GM12892 (cell line): Measurements from ENCODE around the gene LAMA4.

Experiments
- DNase-seq: peaks from one replicate; pipeline ENCODE4 v3.0.0; 2011; ENCODE audit not compliant: insufficient read length
- FAIRE-seq: peaks from 2 replicates; lab custom pipeline; 2011; peaks lifted over from hg19 to GRCh38; lab: Jason Lieb, UNC
- POLR2A ChIP-seq: IDR thresholded peaks from 2 replicates; pipeline ENCODE4 v1.6.1; 2011; ENCODE audit warnings: low read depth, low read length, control low read depth
- POLR2AphosphoS5 ChIP-seq: IDR thresholded peaks from 2 replicates; pipeline ENCODE4 v1.6.1; 2011; ENCODE audit warnings: low read depth, low read length, control low read depth
- TAF1 ChIP-seq: IDR thresholded peaks from 2 replicates; pipeline ENCODE4 v1.6.1; 2011; ENCODE audit warnings: low read depth, mild to moderate bottlenecking, control low read depth, low read length, borderline replicate concordance

LAMA4 gene

GRCh38 chr6:112227992-112228391 is 26.4 kb downstream of the LAMA4 start:
- TF ChIP-seq POLR2AphosphoS5: no peak
- no peak for TF ChIP-seq POLR2A
- no peak for TF ChIP-seq TAF1
- DNase-seq: no peak
- no peak for FAIRE-seq

- DNase-seq (no peak), FAIRE-seq (no peak)
- TF ChIP-seq POLR2A (no peak), TAF1 (no peak), POLR2AphosphoS5 (no peak)
Measured at GRCh38 chr6:112227411-112227810, 27.0 kb downstream of the LAMA4 start.

- FAIRE-seq (no peak), DNase-seq (no peak)
- no peak for TF ChIP-seq TAF1
- no peak for TF ChIP-seq POLR2AphosphoS5
- TF ChIP-seq POLR2A: no peak
Measured at GRCh38 chr6:112225691-112226090, 28.7 kb downstream of the LAMA4 start.

GRCh38 chr6:112224088-112224487 is 30.3 kb downstream of the LAMA4 start:
- TF ChIP-seq POLR2A (no peak), TAF1 (no peak), POLR2AphosphoS5 (no peak)
- FAIRE-seq (no peak), DNase-seq (no peak)

GRCh38 chr6:112223070-112223861 is 31.1 kb downstream of the LAMA4 start:
- no peak for FAIRE-seq
- TF ChIP-seq TAF1 (no peak), POLR2AphosphoS5 (no peak), POLR2A (no peak)
- DNase-seq: no peak

GRCh38 chr6:112221981-112222852 is 32.1 kb downstream of the LAMA4 start:
- DNase-seq (no peak), FAIRE-seq (no peak)

GRCh38 chr6:112221561-112221960 is 32.8 kb downstream of the LAMA4 start:
- DNase-seq (no peak), FAIRE-seq (no peak)
- TF ChIP-seq POLR2A (no peak), TAF1 (no peak), POLR2AphosphoS5 (no peak)

More at GRCh38 chr6:112221981-112222852, 32.1 kb downstream of the LAMA4 start:
- TF ChIP-seq POLR2AphosphoS5 (no peak), POLR2A (no peak), TAF1 (no peak)

- no peak for TF ChIP-seq POLR2AphosphoS5
- no peak for TF ChIP-seq POLR2A
- no peak for TF ChIP-seq TAF1
- FAIRE-seq: no peak
- no peak for DNase-seq
Measured at GRCh38 chr6:112218563-112218962, 35.8 kb downstream of the LAMA4 start.

GRCh38 chr6:112216662-112217551 is 37.5 kb downstream of the LAMA4 start:
- FAIRE-seq (no peak), DNase-seq (no peak)
- TF ChIP-seq TAF1 (no peak), POLR2A (no peak), POLR2AphosphoS5 (no peak)

GRCh38 chr6:112215488-112216284 is 38.7 kb downstream of the LAMA4 start:
- no peak for FAIRE-seq
- TF ChIP-seq TAF1 (no peak), POLR2AphosphoS5 (no peak), POLR2A (no peak)
- DNase-seq: no peak
